Smooth muscle cell (in vitro differentiated cells): ENCODE results near the gene EEF1AKMT1. TPM values are rescaled to one million over a fixed set of nuclear protein-coding genes. Genes with fewer than 3 reads are reported as not detected.

Source experiments
- DNase-seq: peaks from one replicate; lab custom pipeline; 2025; ENCODE audit not compliant: unreplicated experiment; lab: John Stamatoyannopoulos, UW
- H2AFZ ChIP-seq: fragments of 200-600 bp; sonication (generic); 2 replicates; pipeline ENCODE4 v1.6.0; 2016; ENCODE audit warnings: antibody characterized with exemption, low read depth, mild to moderate bottlenecking
- H3F3A ChIP-seq: fragments of 200-600 bp; sonication (generic); 2 replicates; pipeline ENCODE4 v1.6.0; 2017; ENCODE audit warnings: antibody characterized with exemption, low read depth
- H3K27ac ChIP-seq: fragments of 200-600 bp; sonication (generic); 2 replicates; pipeline ENCODE4 v1.5.1; 2016; ENCODE audit warnings: low read depth, mild to moderate bottlenecking
- H3K27me3 ChIP-seq: fragments of 200-600 bp; sonication (generic); 2 replicates; pipeline ENCODE4 v1.6.1; 2016; ENCODE audit warnings: low read depth, mild to moderate bottlenecking
- H3K36me3 ChIP-seq: fragments of 200-600 bp; sonication (generic); 2 replicates; pipeline ENCODE4 v1.5.1; 2016; ENCODE audit warnings: low read depth
- H3K4me1 ChIP-seq: fragments of 200-600 bp; sonication (generic); 2 replicates; pipeline ENCODE4 v1.5.1; 2016; ENCODE audit warnings: low read depth
- H3K4me2 ChIP-seq: fragments of 200-600 bp; sonication (generic); 2 replicates; pipeline ENCODE4 v1.6.0; 2016; ENCODE audit warnings: mild to moderate bottlenecking
- H3K4me3 ChIP-seq: fragments of 200-600 bp; sonication (generic); 2 replicates; pipeline ENCODE4 v1.5.1; 2016; ENCODE audit warnings: mild to moderate bottlenecking
- H3K79me2 ChIP-seq: fragments of 200-600 bp; sonication (generic); 2 replicates; pipeline ENCODE4 v1.6.0; 2016; ENCODE audit warnings: low read depth, mild to moderate bottlenecking
- H3K9ac ChIP-seq: fragments of 200-600 bp; sonication (generic); 2 replicates; pipeline ENCODE4 v1.6.0; 2016; ENCODE audit warnings: low read depth
- H3K9me3 ChIP-seq: fragments of 200-600 bp; sonication (generic); replicated peaks from 2 replicates; pipeline ENCODE4 v1.5.1; 2016; ENCODE audit warnings: low read depth
- H4K20me1 ChIP-seq: fragments of 200-600 bp; sonication (generic); 2 replicates; pipeline ENCODE4 v1.6.0; 2016; ENCODE audit warnings: low read depth
- WGBS: methylation state at CpG from one replicate; pipeline ENCODE4 v1.1.7; 2016; ENCODE audit warnings: low lambda C conversion rate; 5-methylcytosine and 5-hydroxymethylcytosine counted together
- polyA plus RNA-seq: library from polyadenylated mRNA; unstranded; fragments of >200 nt; fragmentation: Nextera tagmentation; extraction: Ambion mirVana; gene quantifications from 2 replicates; pipeline ENCODE4 v1.2.1, GENCODE V29; 2016
- total RNA-seq: library from RNA; depleted of rRNA; stranded (reverse); fragments of >200 nt; gene quantifications from 2 replicates; pipeline ENCODE4 v1.2.3, GENCODE V29; 2014
- TF ChIP-seq, protein P1 (sequence below): fragments of 200-600 bp; sonication (generic); IDR thresholded peaks from 2 replicates; pipeline ENCODE4 v1.5.1; 2017; ENCODE audit warnings: borderline replicate concordance, mild to moderate bottlenecking, antibody characterized with exemption; ENCODE audit not compliant: insufficient read depth, poor library complexity, severe bottlenecking

EEF1AKMT1 gene
- total and polyA plus RNA-seq, 2 experiments from 2014 or later: 15.0 to 17.3 TPM

- Histone ChIP-seq H3K9ac (no peak overlapping the region), H3F3A (no peaks in the 10 kb centered on the region), H3K4me2 (no peak overlapping the region), H3K79me2 (no peaks in the 10 kb centered on the region), H3K27me3 (no peaks in the 10 kb centered on the region), H3K4me1 (no peaks in the 10 kb centered on the region), H3K36me3 (peaks cover 3% of the 10 kb centered on the region), H4K20me1 (no peaks in the 10 kb centered on the region), H2AFZ (no peak overlapping the region), H3K27ac (no peak overlapping the region), H3K4me3 (no peak overlapping the region), H3K9me3 (no peaks in the 10 kb centered on the region)
- TF ChIP-seq, protein P1, sequence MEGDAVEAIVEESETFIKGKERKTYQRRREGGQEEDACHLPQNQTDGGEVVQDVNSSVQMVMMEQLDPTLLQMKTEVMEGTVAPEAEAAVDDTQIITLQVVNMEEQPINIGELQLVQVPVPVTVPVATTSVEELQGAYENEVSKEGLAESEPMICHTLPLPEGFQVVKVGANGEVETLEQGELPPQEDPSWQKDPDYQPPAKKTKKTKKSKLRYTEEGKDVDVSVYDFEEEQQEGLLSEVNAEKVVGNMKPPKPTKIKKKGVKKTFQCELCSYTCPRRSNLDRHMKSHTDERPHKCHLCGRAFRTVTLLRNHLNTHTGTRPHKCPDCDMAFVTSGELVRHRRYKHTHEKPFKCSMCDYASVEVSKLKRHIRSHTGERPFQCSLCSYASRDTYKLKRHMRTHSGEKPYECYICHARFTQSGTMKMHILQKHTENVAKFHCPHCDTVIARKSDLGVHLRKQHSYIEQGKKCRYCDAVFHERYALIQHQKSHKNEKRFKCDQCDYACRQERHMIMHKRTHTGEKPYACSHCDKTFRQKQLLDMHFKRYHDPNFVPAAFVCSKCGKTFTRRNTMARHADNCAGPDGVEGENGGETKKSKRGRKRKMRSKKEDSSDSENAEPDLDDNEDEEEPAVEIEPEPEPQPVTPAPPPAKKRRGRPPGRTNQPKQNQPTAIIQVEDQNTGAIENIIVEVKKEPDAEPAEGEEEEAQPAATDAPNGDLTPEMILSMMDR: no peak
- WGBS: 84% methylated on average over 6 of the region's 6 CpGs
- DNase-seq: no peak
Observed at GRCh38 chr13:20799726-20800416, 26.1 kb upstream of the EEF1AKMT1 start.

DNA sequence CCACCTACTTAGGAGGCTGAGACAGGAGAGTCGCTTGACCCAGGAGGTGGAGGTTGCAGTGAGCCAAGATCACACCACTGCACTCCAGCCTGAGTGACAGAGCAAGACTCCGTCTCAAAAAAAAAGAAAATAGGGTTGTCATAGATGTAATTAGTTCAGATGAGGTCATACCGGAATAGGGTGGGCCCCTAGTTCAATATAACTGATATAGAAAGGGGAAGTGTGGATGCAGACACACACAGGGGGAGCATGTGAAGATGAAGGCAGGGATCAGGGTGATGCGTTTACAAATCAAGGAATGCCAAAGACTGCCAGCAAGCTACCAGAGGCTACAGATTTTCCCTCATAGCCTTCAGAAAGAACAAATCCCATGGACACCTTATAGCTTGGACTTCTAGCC lies 24.3 kb upstream of the EEF1AKMT1 start:
- H3K4me2 ChIP-seq: no peak overlapping the region
- no peaks in the 10 kb centered on the region for H3K79me2 ChIP-seq
- H3K27me3 ChIP-seq: no peaks in the 10 kb centered on the region
- H3K9me3 ChIP-seq: no peaks in the 10 kb centered on the region
- H3K4me3 ChIP-seq: no peak overlapping the region
- H3F3A ChIP-seq: no peaks in the 10 kb centered on the region
- no peak overlapping the region for H2AFZ ChIP-seq
- no peak overlapping the region for H3K9ac ChIP-seq
- 95% methylated on average over 4 of the region's 4 CpGs for WGBS
- TF ChIP-seq, protein P1: no peak
- H3K36me3 ChIP-seq: peaks cover 3% of the 10 kb centered on the region
- H3K27ac ChIP-seq: no peak overlapping the region
- H4K20me1 ChIP-seq: no peaks in the 10 kb centered on the region
- DNase-seq: no peak
- no peaks in the 10 kb centered on the region for H3K4me1 ChIP-seq

DNA sequence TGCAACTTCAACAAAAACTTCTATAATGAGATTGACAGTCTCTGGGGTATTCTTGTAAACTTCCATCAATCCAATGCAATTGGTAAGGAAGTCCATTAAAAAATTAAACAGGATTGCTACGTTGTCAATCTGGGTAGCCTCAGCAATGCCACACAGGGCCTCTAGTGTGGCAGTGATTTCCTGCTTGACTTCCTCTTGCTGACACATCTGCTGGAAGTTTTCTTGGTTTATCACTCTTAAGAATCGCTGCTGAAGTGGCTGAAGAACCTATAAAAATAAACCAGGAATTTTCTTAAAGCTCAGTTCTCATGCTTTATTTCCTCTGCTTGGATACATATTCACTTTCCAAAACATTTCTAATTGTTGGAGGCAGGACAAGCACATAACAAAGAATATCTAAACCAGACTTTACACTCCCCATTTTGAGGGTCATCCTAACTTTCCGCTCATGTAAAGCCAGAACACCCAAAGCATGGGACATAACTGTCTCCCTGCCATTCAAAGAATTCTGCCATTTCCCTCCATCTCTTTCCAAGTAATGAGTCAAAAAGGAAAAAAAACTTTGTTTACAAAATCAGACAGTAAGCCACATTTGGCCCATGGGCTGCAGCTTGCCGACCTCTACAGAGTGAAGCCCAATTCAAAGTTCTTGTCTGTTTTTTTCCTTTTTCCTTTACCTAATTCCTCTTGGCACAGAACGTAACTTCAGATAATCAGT lies 23.2 kb upstream of the EEF1AKMT1 start:
- H2AFZ ChIP-seq: no peak overlapping the region
- no peaks in the 10 kb centered on the region for H3F3A ChIP-seq
- no peak overlapping the region for H3K4me3 ChIP-seq
- no peak for DNase-seq
- H3K27me3 ChIP-seq: no peaks in the 10 kb centered on the region
- no peaks in the 10 kb centered on the region for H3K79me2 ChIP-seq
- no peak overlapping the region for H3K4me2 ChIP-seq
- no peak overlapping the region for H3K9ac ChIP-seq
- H3K27ac ChIP-seq: no peak overlapping the region
- H3K9me3 ChIP-seq: no peaks in the 10 kb centered on the region
- 52% methylated on average over 5 of the region's 5 CpGs for WGBS
- H4K20me1 ChIP-seq: no peaks in the 10 kb centered on the region
- TF ChIP-seq, protein P1: no peak
- H3K36me3 ChIP-seq: peaks cover 3% of the 10 kb centered on the region
- no peaks in the 10 kb centered on the region for H3K4me1 ChIP-seq
